ENCODE data around the gene ARHGDIA.

- peak; percentile 89 to 97 (median 96) for TF ChIP-seq POLR2AphosphoS5 (IDR thresholded peaks at IDR 0.05)
- TF ChIP-seq CTCF (IDR thresholded peaks at IDR 0.05): no peak
- peak; percentile 92 for TF ChIP-seq POLR2A (IDR thresholded peaks at IDR 0.05)
- TF ChIP-seq EP300 (IDR thresholded peaks at IDR 0.05; ENCODE audit: low read depth): peak; percentile 3
Observed at GRCh38 chr17:81833160-81833920, 37.8 kb downstream of the ARHGDIA start, which contains the start of gene MCRIP1.
